ENCODE measurements around the gene MX2. TPM values are rescaled to one million over a fixed set of nuclear protein-coding genes. Genes with fewer than 3 reads are reported as not detected.

MX2 gene
- total and polyA plus RNA-seq, 2 of the 4 experiments (the other 2 are of a cell fraction): 0.53 to 0.54 TPM

DNA sequence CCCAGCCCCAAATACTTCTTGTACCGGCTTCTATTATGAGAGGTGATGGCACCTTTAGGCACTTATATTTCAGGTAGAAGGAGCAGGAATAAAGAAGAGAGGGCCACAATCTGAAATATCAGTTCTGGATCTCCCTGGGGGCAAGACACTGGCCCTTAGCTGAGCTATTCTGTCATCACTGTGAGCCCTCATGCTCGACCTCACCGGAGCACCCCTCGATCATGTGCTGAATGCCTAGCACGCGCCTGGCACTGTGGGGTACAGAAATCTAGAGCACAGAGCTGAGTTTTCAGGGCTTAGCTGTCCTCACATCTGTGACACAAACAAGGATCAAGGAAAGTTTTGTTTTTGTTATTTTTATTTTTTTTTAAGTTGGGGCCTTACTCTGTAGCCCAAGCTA, 56.6 kb downstream of the MX2 start:
- Histone ChIP-seq H3K14ac (replicated peaks; ENCODE audit: low read depth, low read length) (no peak overlapping the region), H4K20me1 (ENCODE audit: insufficient read depth, low read length) (no peaks in the 10 kb centered on the region), H3K79me1 (ENCODE audit: low read depth in 1 of 2, low read length in 2 of 2) (no peaks in the 10 kb centered on the region), H3K9me1 (ENCODE audit: insufficient read depth, low read length) (peaks cover 3% of the 10 kb centered on the region; the same call in 1 of the 2 replicates), H3K4ac (ENCODE audit: low read depth, low read length) (no peak overlapping the region), H3K4me1 (ENCODE audit: control insufficient read depth, insufficient read depth, low read length) (no peaks in the 10 kb centered on the region), H3K9me3 (ENCODE audit: control insufficient read depth, insufficient read depth, low read length) (no peaks in the 10 kb centered on the region), H2BK120ac (ENCODE audit: low read depth, low read length) (no peak overlapping the region), H2BK5ac (ENCODE audit: low read depth, low read length, poor library complexity, severe bottlenecking) (no peak overlapping the region), H3K23ac (ENCODE audit: low read depth, low read length) (no peak overlapping the region), H4K91ac (ENCODE audit: insufficient read depth, low read depth, low read length) (no peak overlapping the region), H2AFZ (replicated peaks; ENCODE audit: low read length, poor library complexity) (no peak overlapping the region), H3K9ac (ENCODE audit: low read depth, low read length) (no peak overlapping the region), H3K4me3 (ENCODE audit: insufficient read depth, low read depth, low read length) (no peak overlapping the region), H2BK15ac (ENCODE audit: low read depth, low read length) (no peak overlapping the region), H3K36me3 (ENCODE audit: control insufficient read depth, insufficient read depth, low read length) (no peaks in the 10 kb centered on the region), H2AK9ac (replicated peaks; ENCODE audit: low read depth, low read length, poor library complexity) (no peak overlapping the region), H2BK20ac (ENCODE audit: low read depth, low read length) (no peak overlapping the region), H3K56ac (ENCODE audit: extremely low read depth, insufficient read depth, low read length) (no peak overlapping the region), H4K8ac (ENCODE audit: low read depth in 2 of 2, low read length in 2 of 2) (no peak overlapping the region), H3K27me3 (ENCODE audit: control insufficient read depth, insufficient read depth, low read length) (no peaks in the 10 kb centered on the region), H3K27ac (ENCODE audit: insufficient read depth, low read length) (no peak overlapping the region), H2AK5ac (ENCODE audit: low read depth, low read length) (no peak overlapping the region), H3K4me2 (ENCODE audit: low read depth, low read length) (no peak overlapping the region), H4K5ac (ENCODE audit: low read depth, low read length) (no peak overlapping the region), H3K18ac (ENCODE audit: low read depth, low read length) (no peak overlapping the region)
- dilution Hi-C loops (cut with HindIII; ENCODE audit: low sequenced_read_pairs, unreplicated experiment): no loop called here
- ChIA-PET POLR2A (ENCODE audit: unreplicated experiment) (no interaction called here), CTCF (no interaction called here)
- TF ChIP-seq BHLHE40 (IDR thresholded peaks at IDR 0.05; ENCODE audit: low read depth, low read length): no peak
- TF ChIP-seq RFX5 (IDR thresholded peaks at IDR 0.05; ENCODE audit: low read depth, low read length): no peak
- TF ChIP-seq MXI1 (IDR thresholded peaks at IDR 0.05; ENCODE audit: borderline replicate concordance, low read depth, low read length): no peak
- no peak for TF ChIP-seq SMC3 (IDR thresholded peaks at IDR 0.05; ENCODE audit: low read depth, low read length)
- TF ChIP-seq ELK1 (IDR thresholded peaks at IDR 0.05; ENCODE audit: borderline replicate concordance, low read depth, low read length): no peak
- TF ChIP-seq NFE2L2 (IDR thresholded peaks at IDR 0.05; ENCODE audit: low read depth, low read length): no peak
- no peak for TF ChIP-seq MAFK (IDR thresholded peaks at IDR 0.05; ENCODE audit: low read depth, low read length)
- no peak for TF ChIP-seq CHD1 (IDR thresholded peaks at IDR 0.05; ENCODE audit: low read depth, low read length)
- no peak for TF ChIP-seq FOS (IDR thresholded peaks at IDR 0.05; ENCODE audit: low read depth, low read length)
- TF ChIP-seq, protein P1, sequence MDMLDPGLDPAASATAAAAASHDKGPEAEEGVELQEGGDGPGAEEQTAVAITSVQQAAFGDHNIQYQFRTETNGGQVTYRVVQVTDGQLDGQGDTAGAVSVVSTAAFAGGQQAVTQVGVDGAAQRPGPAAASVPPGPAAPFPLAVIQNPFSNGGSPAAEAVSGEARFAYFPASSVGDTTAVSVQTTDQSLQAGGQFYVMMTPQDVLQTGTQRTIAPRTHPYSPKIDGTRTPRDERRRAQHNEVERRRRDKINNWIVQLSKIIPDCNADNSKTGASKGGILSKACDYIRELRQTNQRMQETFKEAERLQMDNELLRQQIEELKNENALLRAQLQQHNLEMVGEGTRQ (IDR thresholded peaks at IDR 0.05; ENCODE audit: low read depth, low read length): no peak
- TF ChIP-seq, protein P2, sequence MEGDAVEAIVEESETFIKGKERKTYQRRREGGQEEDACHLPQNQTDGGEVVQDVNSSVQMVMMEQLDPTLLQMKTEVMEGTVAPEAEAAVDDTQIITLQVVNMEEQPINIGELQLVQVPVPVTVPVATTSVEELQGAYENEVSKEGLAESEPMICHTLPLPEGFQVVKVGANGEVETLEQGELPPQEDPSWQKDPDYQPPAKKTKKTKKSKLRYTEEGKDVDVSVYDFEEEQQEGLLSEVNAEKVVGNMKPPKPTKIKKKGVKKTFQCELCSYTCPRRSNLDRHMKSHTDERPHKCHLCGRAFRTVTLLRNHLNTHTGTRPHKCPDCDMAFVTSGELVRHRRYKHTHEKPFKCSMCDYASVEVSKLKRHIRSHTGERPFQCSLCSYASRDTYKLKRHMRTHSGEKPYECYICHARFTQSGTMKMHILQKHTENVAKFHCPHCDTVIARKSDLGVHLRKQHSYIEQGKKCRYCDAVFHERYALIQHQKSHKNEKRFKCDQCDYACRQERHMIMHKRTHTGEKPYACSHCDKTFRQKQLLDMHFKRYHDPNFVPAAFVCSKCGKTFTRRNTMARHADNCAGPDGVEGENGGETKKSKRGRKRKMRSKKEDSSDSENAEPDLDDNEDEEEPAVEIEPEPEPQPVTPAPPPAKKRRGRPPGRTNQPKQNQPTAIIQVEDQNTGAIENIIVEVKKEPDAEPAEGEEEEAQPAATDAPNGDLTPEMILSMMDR (conservative IDR thresholded peaks at IDR 0.05; ENCODE audit: low read depth, low read length): no peak
- no peak for TF ChIP-seq RAD21 (IDR thresholded peaks at IDR 0.05; ENCODE audit: low read length)
- TF ChIP-seq POLR2A (IDR thresholded peaks at IDR 0.05; ENCODE audit: low read depth, low read length): no peak
- TF ChIP-seq CEBPB (IDR thresholded peaks at IDR 0.05; ENCODE audit: low read depth, low read length): no peak
- in situ Hi-C loops (cut with MboI; ENCODE audit: low sequenced_read_pairs): no loop called here
- WGBS, 2 experiments (ENCODE audit: extremely low coverage in 2 of 2, insufficient read length in 1 of 2): no CpG with 5 or more reads among the region's 6 CpGs
- ATAC-seq (ENCODE audit: low read depth) (no peak), DNase-seq (no peak)
- no TSS peak for BruUV-seq (replicated peaks)
- intact Hi-C loops (cut with micrococcal nuclease): no loop called here
